Measurements from ENCODE around the gene ZNF35.
A peak's percentile ranks its signal among the peaks of the same experiment; 100 is the strongest.
"Not testable (repeated sequence)": the region's sequence is repeated elsewhere in the genome, so short reads cannot be mapped to it uniquely, and the experiment has no call there.

Gene ZNF35

DNA sequence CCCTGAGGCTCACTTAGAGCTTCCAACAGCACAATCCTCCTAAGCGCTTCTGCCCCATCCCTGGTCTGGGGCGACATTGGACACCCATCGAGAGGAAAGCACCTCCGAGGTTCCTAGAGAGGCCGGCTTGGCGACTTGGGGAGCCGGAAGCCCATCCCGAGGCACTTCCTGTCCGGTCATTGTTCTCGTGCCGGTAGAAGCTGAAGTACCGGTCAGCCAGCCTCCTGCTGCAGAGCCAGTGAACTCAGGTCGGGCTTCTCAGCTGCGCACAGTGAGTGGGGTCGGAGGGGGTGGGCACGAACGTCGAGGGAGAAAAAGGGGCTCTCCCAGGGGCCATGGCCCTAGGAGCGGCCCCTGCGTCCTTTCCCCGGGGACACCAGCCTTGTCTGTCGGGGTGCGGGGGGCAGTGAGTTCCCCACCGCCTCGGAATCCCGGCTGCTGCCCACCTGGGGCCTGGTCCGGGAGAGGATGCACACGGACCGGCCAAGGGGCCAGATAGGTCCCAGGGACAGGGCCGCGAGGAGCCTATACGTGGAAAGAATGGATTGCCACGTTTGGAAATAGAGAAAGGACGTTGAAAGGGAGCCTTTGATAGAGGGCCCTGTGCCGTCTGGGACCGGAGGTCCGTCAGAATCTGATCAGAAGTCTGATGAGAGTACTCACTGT, at the start of gene ZNF35:
Gene ZNF35, plus strand, starts transcription at position 169 of the 666 bp plus-strand sequence. CDS start 2,336 bp downstream, outside the sequence.
- DNase-seq (ENCODE audit: low read depth in 2 of 2) = peak; percentile 31 to 37

DNA sequence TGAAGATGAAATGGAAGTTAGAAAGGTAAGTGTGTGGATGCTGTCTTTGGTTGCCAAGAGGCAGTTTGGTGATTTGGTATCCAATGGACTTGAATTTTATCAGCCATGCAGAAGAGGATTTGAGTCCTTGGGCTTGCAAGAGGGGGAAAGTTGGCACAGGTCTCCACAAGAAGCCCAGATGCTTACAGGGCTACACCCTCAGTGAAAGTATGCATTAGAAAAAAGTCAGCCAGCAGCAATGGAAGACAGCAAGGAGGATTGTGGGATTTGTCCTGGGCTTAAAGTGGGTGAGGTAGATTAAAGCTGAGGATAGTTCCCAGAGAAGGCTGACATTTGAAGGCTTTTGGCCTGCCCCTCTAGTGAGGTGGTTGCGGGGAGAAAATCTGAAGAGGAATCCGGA, 46.8 kb upstream of the ZNF35 start:
- no peak for DNase-seq (ENCODE audit: low read depth in 2 of 2)

DNA sequence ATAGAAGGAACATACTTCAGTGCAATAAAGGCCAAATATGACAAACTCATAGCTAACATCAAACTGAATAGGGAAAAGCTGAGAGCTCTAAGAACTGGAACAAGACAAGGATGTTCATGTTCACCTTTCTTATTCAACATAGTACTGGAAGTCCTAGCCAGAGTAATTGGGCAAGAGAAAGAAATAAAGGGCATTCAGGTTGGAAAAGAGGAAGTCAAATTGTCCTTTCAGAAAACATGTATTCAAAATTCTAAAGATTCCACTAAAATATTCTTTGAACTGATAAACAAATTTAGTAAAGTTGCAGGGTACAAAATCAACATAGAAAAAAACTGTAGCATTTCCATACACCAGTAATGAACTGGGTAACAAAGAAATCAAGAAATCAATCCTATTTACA, 35.9 kb upstream of the ZNF35 start:
- DNase-seq (ENCODE audit: low read depth in 2 of 2) = no peak

DNA sequence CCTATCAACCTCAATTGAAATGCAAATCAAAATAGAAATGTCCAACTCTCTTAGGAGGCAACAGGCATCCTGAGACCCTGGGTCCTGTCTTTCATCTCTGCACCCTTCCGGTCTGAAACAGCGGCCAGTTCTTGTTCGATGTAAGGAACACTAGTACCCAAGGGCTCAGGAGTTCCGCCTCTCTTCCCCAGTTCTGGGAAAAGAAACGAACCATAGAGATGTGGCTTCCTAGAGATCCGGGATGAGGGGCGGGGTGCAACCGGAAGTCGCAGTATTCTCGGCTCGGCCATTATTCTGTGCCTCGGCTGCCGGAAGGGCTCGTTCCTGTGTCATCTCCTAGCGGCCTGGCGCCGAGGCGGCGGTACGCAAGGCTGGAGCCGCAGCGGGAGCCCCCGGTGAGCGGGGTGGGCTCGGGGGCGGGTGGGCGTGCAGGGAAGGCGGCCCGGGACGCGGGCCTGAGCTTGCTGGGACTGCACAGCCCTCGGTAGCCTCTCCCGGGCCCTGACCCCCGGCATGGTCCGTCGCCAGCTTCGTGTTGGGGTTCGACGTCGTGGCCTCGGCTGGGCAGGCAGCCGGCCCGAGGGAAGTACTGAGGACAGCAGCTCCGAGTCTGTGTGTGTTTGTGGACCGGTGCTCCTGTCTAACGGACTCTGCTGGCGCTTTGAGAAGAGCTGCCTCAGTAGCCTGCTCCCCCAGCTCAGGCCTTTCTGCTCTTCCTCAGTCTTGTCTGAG, 23.6 kb upstream of the ZNF35 start, which contains the start of gene ZNF197:
Gene ZNF197, plus strand, starts transcription at position 288 of the 732 bp plus-strand sequence. CDS start 4,119 bp downstream, outside the sequence.
- peak; percentile 42 to 51 for DNase-seq (ENCODE audit: low read depth in 2 of 2)

DNA sequence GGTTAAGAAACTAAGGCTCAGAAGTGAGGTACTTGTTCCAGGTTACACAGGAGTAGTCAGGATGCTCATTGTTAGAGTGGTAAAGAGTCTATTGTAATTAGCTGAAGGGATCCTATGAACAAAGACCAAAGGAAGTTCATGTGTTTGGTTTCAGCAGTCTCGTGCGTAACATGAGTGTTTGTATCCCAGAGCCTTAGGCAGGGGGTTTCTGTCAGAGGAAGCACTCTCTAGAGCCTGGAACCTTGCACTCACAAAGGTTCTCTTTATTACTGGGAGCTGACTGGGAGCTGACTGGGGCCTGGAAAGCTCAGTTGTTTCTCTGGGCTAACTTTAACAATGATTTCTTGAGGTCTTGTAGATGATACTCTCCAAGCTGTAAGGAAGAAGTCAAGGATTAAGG, 19.8 kb upstream of the ZNF35 start:
- DNase-seq (ENCODE audit: low read depth in 2 of 2) = no peak

DNA sequence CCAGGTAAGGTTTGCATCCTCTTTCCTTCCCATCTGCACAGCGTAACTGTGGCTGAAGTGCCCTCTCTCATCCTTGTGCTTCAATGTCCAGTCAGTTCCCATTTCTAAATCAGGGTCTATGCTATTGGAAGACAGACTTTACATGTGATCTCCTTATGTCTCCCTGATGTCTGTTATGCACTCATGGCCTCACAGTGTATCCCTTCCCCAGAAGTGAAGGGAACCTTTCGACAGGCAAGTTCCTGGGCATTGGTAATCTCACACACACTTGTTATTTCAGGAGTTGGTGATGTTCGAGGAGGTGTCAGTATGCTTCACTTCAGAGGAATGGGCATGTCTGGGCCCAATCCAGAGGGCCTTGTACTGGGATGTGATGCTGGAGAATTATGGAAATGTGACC, 16.3 kb upstream of the ZNF35 start:
- no peak for DNase-seq (ENCODE audit: low read depth in 2 of 2)

DNA sequence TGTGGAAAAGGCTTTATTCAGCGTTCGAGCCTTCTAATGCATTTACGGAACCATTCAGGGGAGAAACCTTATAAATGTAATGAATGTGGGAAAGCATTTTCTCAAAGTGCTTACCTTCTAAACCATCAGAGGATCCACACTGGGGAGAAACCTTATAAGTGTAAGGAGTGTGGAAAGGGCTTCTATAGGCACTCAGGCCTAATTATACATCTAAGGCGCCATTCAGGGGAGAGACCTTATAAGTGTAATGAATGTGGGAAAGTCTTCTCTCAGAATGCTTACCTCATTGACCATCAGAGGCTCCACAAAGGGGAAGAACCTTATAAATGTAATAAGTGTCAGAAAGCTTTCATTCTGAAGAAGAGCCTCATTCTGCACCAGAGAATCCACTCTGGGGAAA, 6.2 kb upstream of the ZNF35 start:
- no peak for DNase-seq (ENCODE audit: low read depth in 2 of 2)

DNA sequence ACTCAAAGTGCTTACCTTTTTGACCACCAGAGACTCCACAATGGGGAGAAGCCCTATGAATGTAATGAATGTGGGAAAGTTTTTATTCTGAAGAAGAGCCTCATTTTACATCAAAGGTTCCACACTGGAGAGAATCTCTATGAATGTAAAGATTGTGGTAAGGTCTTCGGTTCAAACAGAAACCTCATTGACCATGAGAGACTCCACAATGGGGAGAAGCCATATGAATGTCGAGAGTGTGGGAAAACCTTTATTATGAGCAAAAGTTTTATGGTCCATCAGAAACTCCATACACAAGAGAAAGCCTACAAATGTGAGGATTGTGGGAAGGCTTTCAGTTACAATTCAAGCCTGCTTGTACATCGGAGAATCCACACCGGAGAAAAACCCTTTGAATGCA, 5.5 kb upstream of the ZNF35 start:
- DNase-seq (ENCODE audit: low read depth in 2 of 2) = no peak

DNA sequence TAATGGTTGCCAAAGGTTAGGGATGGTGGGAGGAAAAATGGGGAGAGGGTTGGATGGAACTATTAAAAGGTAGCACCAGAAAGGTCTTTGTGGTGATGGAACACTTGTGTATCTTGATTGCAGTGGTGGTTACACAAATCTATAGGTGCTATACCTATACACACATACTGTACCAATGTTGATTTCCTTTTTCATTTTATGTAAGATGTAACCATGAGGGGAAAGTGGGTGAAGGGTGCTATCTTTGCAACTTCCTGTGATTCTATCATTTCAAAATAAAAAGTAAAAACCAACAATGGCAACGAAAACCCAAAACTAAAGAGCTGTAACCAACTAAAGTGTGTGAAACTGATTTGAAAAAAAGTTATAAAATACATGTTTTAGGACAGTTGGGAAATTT, 761 bp upstream of the ZNF35 start:
- DNase-seq (ENCODE audit: low read depth in 2 of 2) = no peak

DNA sequence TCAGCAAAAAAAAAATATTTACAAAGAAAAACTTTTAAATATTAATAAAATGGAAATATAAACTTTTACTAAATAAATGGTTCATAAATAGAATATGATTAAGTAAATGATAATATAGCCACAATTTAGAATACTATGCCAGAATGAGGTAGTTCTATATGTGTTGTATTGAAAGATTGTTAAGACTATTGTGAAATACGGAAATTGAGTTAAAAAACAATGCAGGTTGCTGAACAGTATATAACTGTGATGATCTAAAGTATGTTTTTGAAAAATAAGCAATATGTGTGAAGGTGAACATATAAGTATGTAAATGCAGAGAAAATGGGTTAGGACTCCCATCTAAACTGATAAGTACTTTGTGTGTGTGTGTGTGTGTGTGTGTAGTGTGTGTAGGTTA, 1.2 kb downstream of the ZNF35 start:
- no peak for DNase-seq (ENCODE audit: low read depth in 2 of 2)

DNA sequence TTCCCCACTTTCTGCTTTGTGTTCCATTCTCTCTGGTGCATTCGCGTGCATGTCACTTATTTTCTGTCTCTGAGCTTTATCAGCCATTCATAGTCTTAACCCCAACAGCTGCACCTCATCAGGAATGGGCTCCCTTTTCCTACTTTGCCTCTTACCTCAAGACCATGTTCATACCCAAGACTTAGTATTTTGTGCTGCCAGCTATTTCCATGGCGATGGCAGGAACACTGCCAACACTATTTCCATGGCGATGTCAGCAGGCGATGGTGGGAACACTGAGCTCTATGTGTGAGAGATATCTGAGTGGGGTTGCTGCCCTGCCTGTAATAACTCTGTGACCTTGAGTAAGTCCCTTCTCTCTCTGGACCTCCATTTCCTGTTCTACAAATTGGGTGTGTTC, 5.5 kb downstream of the ZNF35 start:
- DNase-seq (ENCODE audit: low read depth in 2 of 2) = no peak

DNA sequence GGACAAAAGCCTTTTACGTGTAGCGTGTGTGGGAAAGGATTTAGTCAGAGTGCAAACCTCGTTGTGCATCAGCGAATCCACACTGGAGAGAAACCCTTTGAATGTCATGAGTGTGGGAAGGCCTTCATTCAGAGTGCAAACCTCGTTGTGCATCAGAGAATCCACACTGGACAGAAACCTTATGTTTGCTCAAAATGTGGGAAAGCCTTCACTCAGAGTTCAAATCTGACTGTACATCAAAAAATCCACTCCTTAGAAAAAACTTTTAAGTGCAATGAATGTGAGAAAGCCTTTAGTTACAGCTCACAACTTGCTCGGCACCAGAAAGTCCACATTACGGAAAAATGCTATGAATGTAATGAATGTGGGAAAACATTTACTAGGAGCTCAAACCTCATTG, 10.5 kb downstream of the ZNF35 start:
- no peak for DNase-seq (ENCODE audit: low read depth in 2 of 2)

DNA sequence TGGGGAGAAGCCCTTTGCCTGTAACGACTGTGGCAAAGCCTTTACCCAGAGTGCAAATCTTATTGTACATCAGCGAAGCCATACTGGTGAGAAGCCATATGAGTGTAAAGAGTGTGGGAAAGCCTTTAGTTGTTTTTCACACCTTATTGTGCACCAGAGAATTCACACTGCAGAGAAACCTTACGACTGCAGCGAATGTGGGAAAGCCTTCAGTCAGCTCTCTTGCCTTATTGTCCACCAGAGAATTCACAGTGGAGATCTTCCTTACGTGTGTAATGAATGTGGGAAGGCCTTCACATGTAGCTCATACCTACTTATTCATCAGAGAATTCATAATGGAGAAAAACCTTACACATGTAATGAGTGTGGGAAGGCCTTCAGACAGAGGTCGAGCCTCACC, 10.9 kb downstream of the ZNF35 start:
- DNase-seq (ENCODE audit: low read depth in 2 of 2) = no peak

DNA sequence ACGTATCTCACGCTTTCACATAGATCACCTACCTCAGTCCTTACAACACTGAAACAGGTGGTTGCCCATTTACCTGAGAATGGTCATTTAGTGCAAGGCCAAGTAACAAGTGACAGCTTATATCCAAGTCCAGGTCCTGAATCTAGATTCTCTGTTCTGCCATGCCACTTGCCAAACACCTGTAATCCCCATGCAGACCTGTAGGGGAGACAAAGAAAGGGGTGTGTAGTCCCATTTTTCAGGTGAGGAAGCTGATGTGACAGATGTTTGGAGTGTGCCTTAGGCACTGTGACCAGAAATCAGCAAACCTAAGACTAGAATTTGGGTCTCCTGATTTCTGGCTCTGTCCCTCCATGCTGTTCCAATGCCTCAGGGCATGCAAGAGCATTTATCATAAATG, 12.7 kb downstream of the ZNF35 start:
- no peak for DNase-seq (ENCODE audit: low read depth in 2 of 2)

DNA sequence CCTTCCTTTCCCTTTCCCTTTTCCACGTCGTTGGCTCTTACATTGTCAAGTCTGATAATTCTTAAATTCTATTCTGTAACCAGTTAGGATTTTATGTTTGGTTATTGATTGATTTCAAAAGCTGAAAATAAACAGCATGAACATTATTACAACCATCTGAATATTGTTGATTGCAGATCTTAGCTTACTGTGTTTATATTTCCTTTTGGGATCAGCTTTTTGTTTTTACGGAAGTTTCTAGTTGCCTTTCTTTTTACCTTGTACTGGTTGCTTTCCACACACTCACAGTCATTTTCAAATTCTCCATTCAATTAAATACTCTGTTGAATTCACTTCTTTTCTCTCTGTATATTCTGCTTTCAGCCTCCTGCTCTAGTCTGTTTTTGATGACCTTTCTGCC, 16.6 kb downstream of the ZNF35 start:
- no peak for DNase-seq (ENCODE audit: low read depth in 2 of 2)

DNA sequence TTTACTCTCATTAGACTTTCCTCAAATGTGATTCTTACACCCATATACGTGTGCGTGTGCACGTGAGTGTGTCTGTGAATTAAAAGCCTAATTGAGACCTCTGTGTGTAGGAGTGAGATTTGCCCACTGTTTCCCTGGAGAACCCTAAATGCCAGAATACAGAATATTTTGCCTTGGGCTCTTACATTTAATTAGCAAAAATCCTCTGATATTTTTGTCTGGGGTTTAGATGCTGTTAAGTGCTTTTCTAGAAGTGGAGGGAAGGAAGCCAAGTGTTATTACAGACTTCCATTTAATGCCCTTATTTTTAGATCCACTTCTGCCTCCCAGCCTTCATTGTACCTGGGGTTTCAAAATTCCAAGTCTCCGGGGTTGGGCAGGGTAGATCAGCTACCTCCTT, 17.8 kb downstream of the ZNF35 start:
- no peak for DNase-seq (ENCODE audit: low read depth in 2 of 2)

DNA sequence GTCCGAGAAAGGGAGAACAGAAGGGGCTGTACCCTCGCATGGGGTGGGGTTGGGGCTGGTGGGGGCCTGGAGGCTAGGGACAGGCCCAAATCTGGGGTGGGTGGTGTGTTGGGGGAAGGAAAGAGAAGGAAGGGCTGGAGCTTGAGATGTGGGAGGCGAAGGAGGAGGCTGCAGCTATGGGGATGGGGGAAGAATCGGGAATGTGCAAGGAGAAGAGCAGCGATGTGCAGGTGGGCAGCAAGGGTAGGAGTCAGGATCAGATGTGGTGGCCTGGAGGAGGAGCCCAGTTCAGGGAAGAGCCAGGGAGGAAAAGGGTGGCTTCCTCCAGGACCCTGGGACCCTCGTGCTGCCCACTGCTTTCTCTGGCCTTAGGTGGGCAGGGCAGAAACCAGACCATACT, 21.2 kb downstream of the ZNF35 start:
- DNase-seq (ENCODE audit: low read depth in 2 of 2) = no peak

DNA sequence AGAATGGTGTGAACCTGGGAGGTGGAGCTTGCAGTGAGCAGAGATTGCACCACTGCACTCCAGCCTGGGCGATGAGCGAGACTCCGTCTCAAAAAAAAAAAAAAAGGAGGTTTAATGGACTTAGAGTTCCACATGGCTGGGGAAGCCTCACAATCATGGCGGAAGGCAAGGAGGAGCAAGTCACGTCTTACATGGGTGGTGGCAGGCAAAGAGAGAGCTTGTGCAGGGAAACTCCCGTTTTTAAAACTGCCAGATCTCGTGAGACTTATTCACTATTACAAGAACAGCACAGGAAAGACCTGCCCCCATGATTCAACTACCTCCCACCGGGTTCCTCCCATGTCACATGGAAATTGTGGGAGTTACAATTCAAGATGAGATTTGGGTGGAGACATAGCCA, 24.9 kb downstream of the ZNF35 start:
- not testable (repeated sequence) for DNase-seq (ENCODE audit: low read depth in 2 of 2)

DNA sequence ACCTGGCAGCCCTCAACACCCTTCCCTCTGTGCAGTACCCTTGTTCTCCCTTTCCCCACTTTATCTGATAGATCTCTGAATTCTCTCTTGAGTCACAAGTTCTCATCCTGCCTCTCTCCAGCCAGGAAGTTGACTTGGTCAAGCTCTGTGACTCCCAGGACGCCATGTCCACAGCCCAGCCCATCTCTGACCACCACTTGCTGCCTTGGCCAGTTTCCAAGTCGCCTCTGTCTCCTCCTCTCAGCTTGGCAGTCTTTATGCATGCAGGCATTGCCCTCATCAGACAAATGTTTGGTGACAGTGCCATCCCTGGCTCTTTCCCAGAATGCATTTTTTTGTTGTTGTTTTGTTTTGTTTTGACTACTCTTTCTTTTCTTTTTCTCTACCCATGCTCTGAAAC, 25.7 kb downstream of the ZNF35 start:
- DNase-seq (ENCODE audit: low read depth in 2 of 2) = no peak

DNA sequence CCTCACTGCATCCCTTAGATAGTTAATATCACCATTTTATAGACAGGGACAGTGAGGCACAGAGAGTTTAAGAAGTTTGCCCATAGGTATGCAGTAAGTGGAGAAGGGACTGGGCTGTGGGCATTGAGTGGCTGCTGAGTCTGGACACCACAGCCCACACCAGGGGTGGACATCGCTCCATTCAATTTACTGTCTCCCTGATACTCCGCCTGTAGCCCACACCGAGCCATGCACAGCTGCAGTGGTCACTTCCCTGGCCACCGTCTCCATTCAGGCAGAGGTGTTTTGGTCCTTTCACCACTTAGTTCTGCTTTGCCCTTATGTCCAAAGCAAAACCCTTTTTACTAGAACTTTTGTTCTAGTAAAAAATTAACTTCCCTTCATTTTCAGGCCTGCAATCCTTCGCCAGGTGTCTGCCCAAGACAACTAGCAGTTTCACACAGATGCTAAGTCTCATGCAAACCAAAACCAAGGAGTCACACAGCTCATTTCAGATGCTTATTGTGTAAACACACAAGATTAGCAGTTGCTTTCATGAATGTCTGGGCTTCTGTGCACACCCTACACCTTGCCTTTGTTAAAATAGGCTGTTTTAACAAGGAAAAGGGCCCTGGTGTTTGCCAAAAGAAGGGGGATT, 30.1 kb downstream of the ZNF35 start:
- no peak for DNase-seq (ENCODE audit: low read depth in 2 of 2)

DNA sequence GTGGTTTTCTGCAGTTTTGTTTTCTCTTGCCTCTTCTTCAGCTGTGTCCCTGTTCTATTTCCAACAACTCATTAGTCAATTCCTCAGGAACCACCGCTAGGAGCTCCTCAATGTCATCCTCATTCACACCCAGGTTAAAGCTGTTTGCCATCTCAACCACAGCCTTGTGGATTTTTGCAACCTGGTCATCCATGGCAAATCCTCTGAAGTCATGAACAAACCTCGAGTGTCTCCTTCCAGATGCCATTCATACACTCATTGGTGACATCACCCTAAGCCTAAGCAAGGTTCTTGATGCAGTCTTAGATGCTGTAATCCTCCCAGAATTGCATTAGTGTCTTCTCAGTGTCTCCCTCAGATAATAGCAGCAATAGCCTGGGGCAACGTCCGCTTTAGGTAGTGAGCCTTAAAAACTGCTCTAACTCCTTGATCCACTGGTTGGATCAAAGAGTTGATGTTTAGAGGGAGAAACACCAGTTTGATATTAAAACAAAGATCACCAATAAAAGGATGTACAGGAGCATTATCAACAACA, 32.5 kb downstream of the ZNF35 start:
- DNase-seq (ENCODE audit: low read depth in 2 of 2) = no peak

DNA sequence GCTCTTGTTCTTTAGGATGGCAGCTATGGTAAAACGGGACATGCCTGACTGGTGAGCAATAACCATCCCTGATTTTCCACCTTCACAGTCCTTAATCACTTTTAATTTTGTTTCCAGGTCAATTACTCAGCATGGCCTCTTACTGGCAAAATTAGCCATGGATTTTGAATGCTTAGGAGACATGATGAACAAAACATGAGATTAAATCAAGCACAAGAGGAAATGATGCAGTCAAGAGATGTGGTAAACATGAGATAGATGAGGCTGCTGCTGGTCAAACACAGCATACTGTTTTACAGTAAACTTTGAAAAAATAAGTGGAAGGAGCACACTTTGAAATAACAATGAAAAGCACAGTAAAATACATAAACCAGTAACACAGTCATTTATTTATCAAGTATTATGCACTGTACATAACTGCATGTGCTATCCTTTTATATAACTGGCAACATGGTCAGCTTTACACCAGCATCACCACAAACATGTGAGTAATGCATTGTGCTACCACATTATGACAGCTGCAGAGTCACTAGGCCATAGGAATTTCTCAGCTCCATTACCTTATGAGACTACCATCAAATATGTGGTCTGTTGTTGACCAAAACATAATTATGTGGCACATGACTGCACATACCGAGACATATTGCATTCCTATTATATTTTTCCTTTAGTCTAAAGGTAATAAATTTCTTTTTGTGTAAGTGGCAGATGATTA, 33.8 kb downstream of the ZNF35 start:
- DNase-seq (ENCODE audit: low read depth in 2 of 2) = no peak
